22Rv1 (cell line): ENCODE measurements around the gene FBXL13.
A peak's percentile ranks its signal among the peaks of the same experiment; 100 is the strongest.
"Not testable (repeated sequence)": the region's sequence is repeated elsewhere in the genome, so short reads cannot be mapped to it uniquely, and the experiment has no call there.

Experiments used
- H3K27ac ChIP-seq: fragments of 450-650 bp; 2 replicates; pipeline ENCODE4 v1.5.1; 2017
- CTCF ChIP-seq: fragments of 450-650 bp; IDR thresholded peaks from 2 replicates; pipeline ENCODE4 v1.5.1; 2017; ENCODE audit warnings: mild to moderate bottlenecking
- ZFX ChIP-seq: fragments of 450-650 bp; IDR thresholded peaks from 2 replicates; pipeline ENCODE4 v1.6.1; 2017; ENCODE audit warnings: antibody characterized with exemption, borderline replicate concordance

FBXL13 gene

DNA sequence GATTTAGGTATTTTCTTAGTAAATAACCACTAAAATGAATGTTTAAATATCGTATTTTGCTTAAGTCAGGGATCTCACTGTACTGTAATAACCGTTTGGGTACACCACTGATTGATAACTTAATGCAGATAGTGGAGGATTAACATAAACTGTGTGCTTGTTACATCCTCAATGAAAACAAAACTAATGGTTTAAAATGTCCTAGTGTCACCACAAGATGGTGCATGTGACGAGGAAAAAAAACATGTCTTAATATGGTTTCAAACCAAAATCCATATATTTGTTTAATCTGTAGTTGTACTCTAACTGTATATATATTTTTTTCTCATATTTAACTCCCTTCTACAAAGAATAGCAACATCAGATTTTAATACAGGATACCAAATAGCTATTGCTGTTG, 19.5 kb upstream of the FBXL13 start:
- TF ChIP-seq CTCF = peak; percentile 34
- no peak for TF ChIP-seq ZFX
- no peak overlapping the region for H3K27ac ChIP-seq

DNA sequence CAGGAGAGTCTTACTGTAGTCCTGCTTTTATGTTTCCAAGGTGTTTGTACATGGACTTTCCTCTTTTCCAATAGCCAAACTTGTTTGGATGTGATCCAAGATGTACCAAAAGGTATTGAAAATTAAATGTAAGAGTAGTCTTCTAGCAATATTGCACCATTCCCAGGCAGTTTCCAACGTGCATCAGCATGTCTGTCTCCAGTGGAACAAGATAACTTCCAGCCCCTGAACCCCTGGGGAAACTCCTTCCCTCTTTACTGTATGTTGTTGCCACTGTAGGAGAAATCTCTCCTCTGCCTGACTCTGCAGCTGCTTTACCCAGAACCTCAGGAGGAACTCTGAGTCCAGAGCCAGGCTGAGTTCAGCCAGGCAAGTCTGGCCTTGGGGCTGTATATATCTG, 18.8 kb upstream of the FBXL13 start:
- no peak overlapping the region for H3K27ac ChIP-seq
- TF ChIP-seq ZFX (no peak), CTCF (no peak)

GRCh38 chr7:103092321-103092720, 17.7 kb upstream of the FBXL13 start:
- not testable (repeated sequence) for H3K27ac ChIP-seq

DNA sequence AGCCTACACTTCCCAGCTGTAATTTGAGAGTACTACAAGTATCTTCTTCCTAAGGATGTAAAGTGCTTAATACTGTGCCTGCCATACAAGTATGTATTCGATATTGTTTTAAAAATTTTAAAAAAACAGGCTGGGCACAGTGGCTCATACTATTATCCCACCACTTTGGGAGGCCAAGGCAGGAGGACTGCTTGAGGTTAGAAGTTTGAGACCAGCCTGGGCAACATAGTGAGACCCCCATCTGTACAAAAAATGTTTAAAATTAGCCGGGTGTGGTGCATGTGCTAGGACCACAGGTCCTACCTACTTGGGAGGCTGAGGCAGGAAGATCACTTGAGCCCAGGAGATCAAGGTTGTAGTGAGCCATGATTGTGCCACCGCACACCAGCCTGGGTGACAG, 8.6 kb upstream of the FBXL13 start:
- no peak for TF ChIP-seq CTCF
- no peak for TF ChIP-seq ZFX
- no peak overlapping the region for H3K27ac ChIP-seq

DNA sequence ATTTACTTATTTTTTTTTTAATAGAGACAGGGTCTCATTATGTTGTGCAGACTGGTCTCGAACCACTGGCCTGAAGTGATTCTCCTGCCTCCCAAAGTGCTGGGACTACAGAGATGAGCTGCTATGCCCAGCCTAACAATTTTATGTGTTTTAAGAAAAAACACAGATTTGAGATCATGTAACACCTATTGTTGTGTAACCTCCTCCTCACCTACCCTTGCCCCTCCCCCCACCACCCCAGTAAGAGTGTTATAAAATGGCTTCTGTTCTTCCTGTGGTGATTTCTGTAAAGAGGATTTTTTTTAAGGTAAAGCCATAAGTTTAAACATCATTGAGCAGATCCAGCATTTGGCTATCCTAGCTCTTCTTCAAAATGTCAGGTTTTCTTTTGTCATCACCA, 7.9 kb upstream of the FBXL13 start:
- no peak for TF ChIP-seq CTCF
- no peak for TF ChIP-seq ZFX
- no peak overlapping the region for H3K27ac ChIP-seq

DNA sequence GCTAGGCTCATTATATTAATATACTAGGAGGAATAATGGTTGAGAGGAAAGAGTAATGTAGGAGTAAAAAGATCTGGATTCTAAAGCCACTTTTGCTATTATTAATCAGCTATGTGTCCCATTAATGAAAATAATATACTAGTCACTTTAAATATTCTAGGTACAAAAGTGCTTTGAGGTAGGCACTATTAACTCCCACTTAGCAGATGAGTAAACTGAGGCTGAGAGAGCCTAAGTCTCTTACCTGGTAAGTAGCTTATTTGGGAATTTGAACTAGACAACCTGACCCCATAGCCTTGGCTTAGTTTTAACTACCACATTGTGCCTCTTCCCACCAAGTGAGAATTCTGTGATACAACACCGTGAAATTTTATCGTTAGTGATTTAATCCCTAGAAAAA, 6.3 kb upstream of the FBXL13 start:
- TF ChIP-seq CTCF = no peak
- no peak for TF ChIP-seq ZFX
- no peak overlapping the region for H3K27ac ChIP-seq

DNA sequence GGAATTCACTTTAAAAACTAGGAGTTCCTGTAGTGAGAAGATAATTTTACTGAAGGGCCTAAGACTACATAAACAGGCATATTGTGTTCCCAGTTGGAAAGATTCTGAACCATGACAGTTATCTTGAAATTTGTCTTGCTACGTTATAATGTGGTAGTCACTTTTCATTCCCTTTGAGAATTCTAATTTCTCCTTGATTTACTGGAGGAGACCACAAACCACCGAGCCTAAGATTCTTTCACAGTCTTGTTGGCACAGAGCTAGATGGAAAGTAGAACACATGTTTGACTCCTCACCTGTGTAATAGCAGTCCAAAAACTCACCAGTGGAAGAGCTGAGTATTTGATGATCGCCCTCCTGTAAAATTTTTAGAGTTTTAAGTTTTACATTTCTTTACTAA, 5.2 kb upstream of the FBXL13 start:
- H3K27ac ChIP-seq = no peak overlapping the region
- no peak for TF ChIP-seq ZFX
- no peak for TF ChIP-seq CTCF

- not testable (repeated sequence) for H3K27ac ChIP-seq
Observed at GRCh38 chr7:103078226-103078625, 3.6 kb upstream of the FBXL13 start.

- TF ChIP-seq CTCF (no peak), ZFX (no peak)
- no peak overlapping the region for H3K27ac ChIP-seq
Observed at GRCh38 chr7:103077318-103077717, 2.7 kb upstream of the FBXL13 start.
